ENCODE data around the gene SLC39A7.

DNA sequence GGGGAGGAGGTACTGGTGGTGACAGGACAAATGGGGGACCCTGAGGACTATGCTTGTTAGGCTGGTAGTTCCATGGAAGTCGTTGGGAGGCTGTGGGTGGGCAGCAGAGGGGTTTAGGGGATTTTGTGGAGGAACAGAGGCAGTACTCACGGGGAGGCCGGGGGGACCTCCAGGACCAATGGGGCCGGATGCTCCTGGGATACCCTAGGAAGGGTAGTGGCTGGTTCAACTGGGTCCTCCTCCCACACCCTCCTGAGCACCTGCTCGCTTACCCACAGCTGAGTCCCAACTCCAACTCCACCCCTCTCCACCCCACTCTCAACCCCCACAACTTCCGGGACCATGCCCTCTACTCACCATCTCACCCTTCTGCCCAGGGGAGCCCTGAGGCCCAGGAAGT, 34.3 kb upstream of the SLC39A7 start:
- TF ChIP-seq, protein P1, sequence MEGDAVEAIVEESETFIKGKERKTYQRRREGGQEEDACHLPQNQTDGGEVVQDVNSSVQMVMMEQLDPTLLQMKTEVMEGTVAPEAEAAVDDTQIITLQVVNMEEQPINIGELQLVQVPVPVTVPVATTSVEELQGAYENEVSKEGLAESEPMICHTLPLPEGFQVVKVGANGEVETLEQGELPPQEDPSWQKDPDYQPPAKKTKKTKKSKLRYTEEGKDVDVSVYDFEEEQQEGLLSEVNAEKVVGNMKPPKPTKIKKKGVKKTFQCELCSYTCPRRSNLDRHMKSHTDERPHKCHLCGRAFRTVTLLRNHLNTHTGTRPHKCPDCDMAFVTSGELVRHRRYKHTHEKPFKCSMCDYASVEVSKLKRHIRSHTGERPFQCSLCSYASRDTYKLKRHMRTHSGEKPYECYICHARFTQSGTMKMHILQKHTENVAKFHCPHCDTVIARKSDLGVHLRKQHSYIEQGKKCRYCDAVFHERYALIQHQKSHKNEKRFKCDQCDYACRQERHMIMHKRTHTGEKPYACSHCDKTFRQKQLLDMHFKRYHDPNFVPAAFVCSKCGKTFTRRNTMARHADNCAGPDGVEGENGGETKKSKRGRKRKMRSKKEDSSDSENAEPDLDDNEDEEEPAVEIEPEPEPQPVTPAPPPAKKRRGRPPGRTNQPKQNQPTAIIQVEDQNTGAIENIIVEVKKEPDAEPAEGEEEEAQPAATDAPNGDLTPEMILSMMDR (IDR thresholded peaks at IDR 0.05 in 4 of 5, conservative IDR thresholded peaks at IDR 0.05 in 1 of 5) = no peak
- TF ChIP-seq POLR2A (IDR thresholded peaks at IDR 0.05) = no peak

Measured in gastrocnemius medialis (tissue), 4 donors.